ENCODE results near the gene VAV1. TPM values are rescaled to one million over a fixed set of nuclear protein-coding genes. Genes with fewer than 3 reads are reported as not detected.

Gene VAV1
- total and polyA plus RNA-seq, 2 donors (not counting 1 experiment from before 2014, with no cell fraction given): 62.7 to 98.8 TPM

DNA sequence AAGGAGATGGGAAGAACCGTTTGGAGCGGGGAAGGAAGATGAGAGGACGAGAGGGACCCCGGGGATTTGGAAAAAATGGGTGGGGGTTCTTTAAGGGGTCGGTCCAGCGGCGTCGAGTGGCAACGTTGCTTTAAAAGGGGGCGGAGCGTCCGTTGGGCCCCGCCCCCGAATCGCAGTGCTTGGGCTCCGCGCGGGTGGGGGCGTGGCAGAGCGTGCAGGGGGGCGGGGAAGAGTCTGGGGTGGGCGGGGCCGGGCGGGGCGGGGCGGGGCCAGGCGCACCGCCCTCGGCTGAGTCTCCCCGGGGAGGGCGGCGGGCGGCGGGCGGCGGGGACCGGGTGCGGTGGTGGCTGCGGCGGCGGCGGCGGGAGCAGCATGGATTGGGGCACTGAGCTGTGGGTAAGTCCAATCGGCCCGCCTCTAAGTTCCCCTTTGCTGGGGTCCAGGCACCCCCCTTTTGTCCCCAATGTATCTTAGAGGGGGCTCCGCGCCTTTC, 33.1 kb upstream of the VAV1 start, which contains the start of gene TRIP10:
TSS of gene TRIP10 (plus strand) at position 291 of the 493 bp plus-strand sequence. CDS start at position 373, 82 bp downstream.
- peak; percentile 16 for ATAC-seq (ENCODE audit: low read depth)
- TF ChIP-seq, protein P1, sequence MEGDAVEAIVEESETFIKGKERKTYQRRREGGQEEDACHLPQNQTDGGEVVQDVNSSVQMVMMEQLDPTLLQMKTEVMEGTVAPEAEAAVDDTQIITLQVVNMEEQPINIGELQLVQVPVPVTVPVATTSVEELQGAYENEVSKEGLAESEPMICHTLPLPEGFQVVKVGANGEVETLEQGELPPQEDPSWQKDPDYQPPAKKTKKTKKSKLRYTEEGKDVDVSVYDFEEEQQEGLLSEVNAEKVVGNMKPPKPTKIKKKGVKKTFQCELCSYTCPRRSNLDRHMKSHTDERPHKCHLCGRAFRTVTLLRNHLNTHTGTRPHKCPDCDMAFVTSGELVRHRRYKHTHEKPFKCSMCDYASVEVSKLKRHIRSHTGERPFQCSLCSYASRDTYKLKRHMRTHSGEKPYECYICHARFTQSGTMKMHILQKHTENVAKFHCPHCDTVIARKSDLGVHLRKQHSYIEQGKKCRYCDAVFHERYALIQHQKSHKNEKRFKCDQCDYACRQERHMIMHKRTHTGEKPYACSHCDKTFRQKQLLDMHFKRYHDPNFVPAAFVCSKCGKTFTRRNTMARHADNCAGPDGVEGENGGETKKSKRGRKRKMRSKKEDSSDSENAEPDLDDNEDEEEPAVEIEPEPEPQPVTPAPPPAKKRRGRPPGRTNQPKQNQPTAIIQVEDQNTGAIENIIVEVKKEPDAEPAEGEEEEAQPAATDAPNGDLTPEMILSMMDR (IDR thresholded peaks at IDR 0.05): no peak
- TF ChIP-seq EZH2 (IDR thresholded peaks at IDR 0.05; ENCODE audit: borderline replicate concordance, insufficient read depth, low read depth, low read length, poor library complexity, severe bottlenecking): no peak
- Mint-ChIP-seq H3K9me3 (ENCODE audit: insufficient read depth) (no peaks in the 10 kb centered on the region), H3K4me1 (peaks cover 39% of the 10 kb centered on the region), H3K4me3 (peak within 1 kb of the TSS; percentile 94), H3K27me3 (no peaks in the 10 kb centered on the region), H3K27ac (peak within 1 kb of the TSS; percentile 99)
- under 1% methylated on average over 41 of the region's 47 CpGs for whole genome bisulfite sequencing (ENCODE audit: insufficient coverage)
- peak within 1 kb of the TSS; percentile 61 for H3K9ac ChIP-seq (ENCODE audit: low read length)
- peak within 1 kb of the TSS; percentile 59 for H2AFZ ChIP-seq (ENCODE audit: insufficient read depth, low read depth, low read length, poor library complexity, severe bottlenecking)
- H3K9me3 ChIP-seq (ENCODE audit: control extremely low read depth in 1 of 3, control insufficient read depth in 2 of 3, insufficient read depth in 1 of 3, low read length in 2 of 3): no peaks in the 10 kb centered on the region
- intact Hi-C loops (cut with micrococcal nuclease): loop anchor here (1.0 to 5.0 kb wide), 5 partner anchors 33 to 367 kb away; partner anchors contain the start of genes ALKBH7, CD70 and VAV1
- CTCF ChIA-PET: interaction anchor here (0.5 to 5.3 kb wide), 10 partner anchors 19 to 124 kb away, joined by 3 to 118 read pairs (median 6); partner anchors contain the start of genes C3, SH2D3A and VAV1
- H3K4me2 ChIP-seq (replicated peaks; ENCODE audit: low read depth, low read length, poor library complexity, severe bottlenecking): peak within 1 kb of the TSS; percentile 89
- peak; percentile 87 for DNase-seq
- H3K4me1 ChIP-seq (ENCODE audit: control insufficient read depth in 2 of 2, insufficient read depth in 2 of 2, low read length in 2 of 2): peaks cover 39 to 51% of the 10 kb centered on the region in 2 donors
- H3K27ac ChIP-seq (ENCODE audit: low read length in 2 of 2): peak within 1 kb of the TSS; percentile 64 to 67
- no peaks in the 10 kb centered on the region for H4K20me1 ChIP-seq (ENCODE audit: control insufficient read depth, insufficient read depth, low read length, poor library complexity, severe bottlenecking)
- no peaks in the 10 kb centered on the region for H3K36me3 ChIP-seq (replicated peaks in 1 of 2; ENCODE audit: control extremely low read depth in 1 of 2, control insufficient read depth in 1 of 2, extremely low read depth in 1 of 2, insufficient read depth in 2 of 2, low read length in 1 of 2)
- H3K79me2 ChIP-seq (ENCODE audit: control insufficient read depth, insufficient read depth, low read length): peaks cover 10% of the 10 kb centered on the region
- peak within 1 kb of the TSS; percentile 36 to 74 (median 59) for H3K4me3 ChIP-seq (ENCODE audit: control extremely low read depth in 1 of 5, extremely low read depth in 1 of 5, insufficient read depth in 1 of 5, low read depth in 2 of 5, low read length in 4 of 5)
- POLR2A ChIA-PET: interaction anchor here (0.5 to 4.5 kb wide), 2 partner anchors 33 to 214 kb away, joined by 4 to 17 read pairs; partner anchors contain the start of gene VAV1
- no peaks in the 10 kb centered on the region for H3K27me3 ChIP-seq (replicated peaks in 1 of 4; ENCODE audit: control extremely low read depth in 1 of 4, control insufficient read depth in 3 of 4, insufficient read depth in 4 of 4, low read length in 3 of 4)
